ENCODE measurements around the gene BTBD10. TPM values are rescaled to one million over a fixed set of nuclear protein-coding genes. Genes with fewer than 3 reads are reported as not detected.

The BTBD10 gene
- total RNA-seq, 1 experiment from 2014 or later: 23.3 TPM

GRCh38 chr11:13352711-13353110, 110.3 kb downstream of the BTBD10 start:
- H3K79me1 ChIP-seq (ENCODE audit: insufficient read depth, low read depth, low read length, poor library complexity, severe bottlenecking): no peaks in the 10 kb centered on the region
- no peak overlapping the region for H3K4me2 ChIP-seq (ENCODE audit: insufficient read depth, insufficient read length, low read length)
- H4K20me1 ChIP-seq (ENCODE audit: control insufficient read depth, insufficient read depth, insufficient read length): no peaks in the 10 kb centered on the region
- no peak overlapping the region for H3T11ph ChIP-seq (ENCODE audit: low read length)
- DNase-seq: no peak
- peaks cover 2% of the 10 kb centered on the region; the same call in 1 of the 2 replicates for H3K4me1 ChIP-seq (ENCODE audit: insufficient read depth, low read length)
- H3K4ac ChIP-seq (ENCODE audit: low read depth, low read length): no peak overlapping the region
- H4K8ac ChIP-seq (replicated peaks; ENCODE audit: insufficient read length, low read depth, low read length): no peak overlapping the region
- Mint-ChIP-seq H3K4me3 (no peak overlapping the region), H3K4me1 (peaks cover 10 to 15% of the 10 kb centered on the region in 2 experiments; a peak in 3 of 4 replicates), H3K27ac (no peak overlapping the region), H3K36me3 (ENCODE audit: insufficient read depth in 1 of 3, low read depth in 3 of 3) (no peaks in the 10 kb centered on the region), H3K27me3 (ENCODE audit: low read depth) (no peaks in the 10 kb centered on the region), H3K9me3 (no peaks in the 10 kb centered on the region)
- H3K23me2 ChIP-seq (ENCODE audit: insufficient read length, low read depth, low read length, poor library complexity, severe bottlenecking): peaks cover 4% of the 10 kb centered on the region
- H2BK12ac ChIP-seq (ENCODE audit: insufficient read length, low read depth, low read length): no peak overlapping the region
- H3K27ac ChIP-seq (ENCODE audit: insufficient read length, low read depth, low read length): no peak overlapping the region
- H3K79me2 ChIP-seq (ENCODE audit: insufficient read depth, low read length): no peaks in the 10 kb centered on the region
- no peak overlapping the region for H3K56ac ChIP-seq (ENCODE audit: insufficient read length, low read depth, low read length)
- no peak overlapping the region for H3K23ac ChIP-seq (ENCODE audit: insufficient read length, low read depth, low read length)
- no peaks in the 10 kb centered on the region for H3K9me3 ChIP-seq (ENCODE audit: control insufficient read depth, low read depth, low read length)
- TF ChIP-seq, protein P1, sequence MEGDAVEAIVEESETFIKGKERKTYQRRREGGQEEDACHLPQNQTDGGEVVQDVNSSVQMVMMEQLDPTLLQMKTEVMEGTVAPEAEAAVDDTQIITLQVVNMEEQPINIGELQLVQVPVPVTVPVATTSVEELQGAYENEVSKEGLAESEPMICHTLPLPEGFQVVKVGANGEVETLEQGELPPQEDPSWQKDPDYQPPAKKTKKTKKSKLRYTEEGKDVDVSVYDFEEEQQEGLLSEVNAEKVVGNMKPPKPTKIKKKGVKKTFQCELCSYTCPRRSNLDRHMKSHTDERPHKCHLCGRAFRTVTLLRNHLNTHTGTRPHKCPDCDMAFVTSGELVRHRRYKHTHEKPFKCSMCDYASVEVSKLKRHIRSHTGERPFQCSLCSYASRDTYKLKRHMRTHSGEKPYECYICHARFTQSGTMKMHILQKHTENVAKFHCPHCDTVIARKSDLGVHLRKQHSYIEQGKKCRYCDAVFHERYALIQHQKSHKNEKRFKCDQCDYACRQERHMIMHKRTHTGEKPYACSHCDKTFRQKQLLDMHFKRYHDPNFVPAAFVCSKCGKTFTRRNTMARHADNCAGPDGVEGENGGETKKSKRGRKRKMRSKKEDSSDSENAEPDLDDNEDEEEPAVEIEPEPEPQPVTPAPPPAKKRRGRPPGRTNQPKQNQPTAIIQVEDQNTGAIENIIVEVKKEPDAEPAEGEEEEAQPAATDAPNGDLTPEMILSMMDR (conservative IDR thresholded peaks at IDR 0.05): no peak
- H3K18ac ChIP-seq (ENCODE audit: insufficient read length, low read depth, low read length): no peak overlapping the region
- no peak overlapping the region for H2AK5ac ChIP-seq (ENCODE audit: insufficient read length, low read length)
- WGBS (ENCODE audit: extremely low coverage, insufficient read length, low lambda C conversion rate): no CpG with 5 or more reads among the region's 6 CpGs
- no peak overlapping the region for H3K14ac ChIP-seq (ENCODE audit: insufficient read depth, low read length)
- H2AFZ ChIP-seq (ENCODE audit: low read length): no peak overlapping the region
- H2BK15ac ChIP-seq (ENCODE audit: low read depth, low read length): no peak overlapping the region
- no peaks in the 10 kb centered on the region for H3K27me3 ChIP-seq (ENCODE audit: insufficient read depth, low read length)
- no peak overlapping the region for H4K91ac ChIP-seq (ENCODE audit: insufficient read length, low read depth, low read length)
- no peak overlapping the region for H2BK20ac ChIP-seq (ENCODE audit: low read depth, low read length, poor library complexity, severe bottlenecking)
- H3K9ac ChIP-seq (ENCODE audit: extremely low read depth, insufficient read length, low read length): no peak overlapping the region
- H2BK5ac ChIP-seq (ENCODE audit: insufficient read length, low read length): no peak overlapping the region
- no peak overlapping the region for H4K5ac ChIP-seq (ENCODE audit: insufficient read length, low read depth, low read length)
- H2BK120ac ChIP-seq (ENCODE audit: low read depth, low read length, poor library complexity, severe bottlenecking): no peak overlapping the region

Measured in H9 (cell line).